Measurements from ENCODE around the gene TVP23B.
A peak's percentile ranks its signal among the peaks of the same experiment; 100 is the strongest.
"Not testable (repeated sequence)": the region's sequence is repeated elsewhere in the genome, so short reads cannot be mapped to it uniquely, and the experiment has no call there.

Gene TVP23B

DNA sequence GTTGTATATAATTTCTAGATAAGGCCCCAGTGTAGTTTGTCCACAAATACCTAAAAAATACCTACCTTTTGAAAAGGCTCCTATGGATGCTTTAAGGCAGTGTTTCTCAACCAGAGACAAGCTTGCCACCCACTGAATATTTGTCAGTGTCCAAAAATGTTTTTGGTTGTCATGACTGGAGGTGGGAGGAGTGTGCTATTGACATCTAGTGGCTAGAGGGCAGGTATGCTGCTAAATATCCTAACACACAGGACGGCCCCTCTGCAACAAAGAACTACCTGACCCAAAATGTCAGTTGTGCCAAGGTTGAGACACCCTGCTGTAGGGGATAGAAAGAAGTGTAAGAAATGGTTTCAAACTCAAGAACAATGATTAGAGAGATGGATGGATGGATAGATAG is 10.4 kb downstream of the TVP23B start:
- not testable (repeated sequence) for DNase-seq (ENCODE audit: low spot score)

DNA sequence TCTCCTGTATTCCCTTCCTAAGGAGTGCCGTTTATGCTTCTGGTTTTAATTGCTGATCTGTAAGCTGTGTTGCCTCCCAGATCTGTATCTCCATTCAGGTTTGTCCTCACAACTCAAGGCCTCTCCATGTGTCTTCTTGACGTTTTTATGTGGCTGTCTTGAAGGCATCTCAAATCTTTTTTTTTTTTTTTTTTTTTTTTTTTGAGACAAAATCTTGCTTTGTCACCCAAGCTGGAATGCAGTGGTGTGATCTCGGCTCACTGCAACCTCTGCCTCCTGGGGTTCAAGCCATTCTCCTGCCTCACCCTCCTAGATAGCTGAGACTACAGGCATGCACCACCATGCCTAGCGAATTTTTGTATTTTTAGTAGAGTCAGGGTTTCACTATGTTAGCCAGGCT is 13.9 kb downstream of the TVP23B start:
- not testable (repeated sequence) for DNase-seq (ENCODE audit: low spot score)

DNA sequence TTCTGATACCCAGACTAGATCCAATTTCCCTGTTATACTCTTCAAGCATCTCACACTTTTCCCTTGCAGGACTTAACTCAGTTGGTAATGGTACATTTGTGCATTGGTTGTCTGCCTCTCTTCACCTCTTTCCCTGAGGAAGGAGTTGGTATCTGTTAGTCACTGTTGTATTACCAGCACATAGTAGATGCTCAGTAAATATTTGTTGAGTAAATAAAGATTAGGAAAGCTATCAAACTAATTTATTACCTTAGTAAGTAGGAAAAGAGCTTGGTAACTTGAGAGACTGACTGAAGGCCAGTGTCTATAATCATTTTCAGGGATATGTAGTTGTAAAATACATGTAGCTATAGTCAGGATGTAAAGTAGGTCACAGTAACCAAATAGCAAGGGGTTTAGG is 15.9 kb downstream of the TVP23B start:
- not testable (repeated sequence) for DNase-seq (ENCODE audit: low spot score)

DNA sequence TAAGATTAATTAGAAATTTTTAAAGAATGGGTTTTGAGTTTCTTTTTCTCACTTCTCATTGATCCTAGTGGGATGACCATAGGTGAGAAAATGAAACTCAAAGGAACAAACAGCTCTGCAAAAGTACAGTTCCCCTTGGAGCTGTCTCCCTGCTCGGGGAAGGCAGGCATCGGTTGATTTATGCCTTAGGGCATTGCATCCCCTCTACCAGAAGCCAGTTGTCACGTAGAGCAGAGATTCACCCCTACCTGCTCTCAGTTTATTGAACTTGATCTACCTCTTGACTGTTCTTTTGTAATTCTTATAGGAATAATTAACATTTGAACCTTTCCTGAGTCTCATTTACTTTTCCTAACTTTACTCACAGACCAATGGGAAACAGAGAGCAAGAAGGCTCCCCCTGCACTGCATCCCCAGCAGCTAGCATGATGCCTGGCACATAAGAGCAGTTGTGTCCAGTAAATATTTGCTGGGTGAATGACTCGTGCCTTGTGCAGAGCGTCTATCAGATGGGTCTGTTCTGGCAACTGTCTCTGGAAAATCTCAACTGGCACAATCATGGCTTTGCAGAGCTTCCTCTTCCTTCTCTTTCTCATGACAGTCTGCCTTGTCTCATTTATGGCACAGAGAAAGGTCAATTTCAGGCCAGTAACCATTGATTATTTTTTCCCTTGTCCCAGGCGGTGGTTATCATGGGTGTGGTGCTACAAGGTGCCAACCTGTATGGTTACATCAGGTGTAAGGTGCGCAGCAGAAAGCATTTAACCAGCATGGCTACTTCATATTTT is 22.7 kb downstream of the TVP23B start:
- DNase-seq (ENCODE audit: low spot score), result not testable (repeated sequence)

DNA sequence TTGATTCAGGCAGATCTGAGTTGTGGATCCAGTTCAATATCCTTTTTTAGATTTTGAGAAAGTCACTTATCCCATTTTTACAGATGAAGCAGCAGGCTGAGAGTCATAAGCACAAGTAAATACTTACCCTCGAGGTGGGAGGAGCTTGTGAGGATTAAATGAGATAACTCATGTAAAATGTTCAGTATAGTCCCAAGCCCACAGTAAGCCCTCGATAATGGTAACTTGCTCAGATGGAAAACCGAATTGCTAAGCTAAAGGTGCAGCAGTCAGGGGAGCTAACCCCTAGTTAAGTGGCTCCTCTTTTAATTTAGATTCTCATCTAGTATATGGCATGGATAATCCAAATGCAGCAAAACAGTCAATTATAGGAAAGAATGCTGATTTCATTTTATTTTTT is 34.9 kb downstream of the TVP23B start:
- DNase-seq (ENCODE audit: low spot score), result not testable (repeated sequence)

DNA sequence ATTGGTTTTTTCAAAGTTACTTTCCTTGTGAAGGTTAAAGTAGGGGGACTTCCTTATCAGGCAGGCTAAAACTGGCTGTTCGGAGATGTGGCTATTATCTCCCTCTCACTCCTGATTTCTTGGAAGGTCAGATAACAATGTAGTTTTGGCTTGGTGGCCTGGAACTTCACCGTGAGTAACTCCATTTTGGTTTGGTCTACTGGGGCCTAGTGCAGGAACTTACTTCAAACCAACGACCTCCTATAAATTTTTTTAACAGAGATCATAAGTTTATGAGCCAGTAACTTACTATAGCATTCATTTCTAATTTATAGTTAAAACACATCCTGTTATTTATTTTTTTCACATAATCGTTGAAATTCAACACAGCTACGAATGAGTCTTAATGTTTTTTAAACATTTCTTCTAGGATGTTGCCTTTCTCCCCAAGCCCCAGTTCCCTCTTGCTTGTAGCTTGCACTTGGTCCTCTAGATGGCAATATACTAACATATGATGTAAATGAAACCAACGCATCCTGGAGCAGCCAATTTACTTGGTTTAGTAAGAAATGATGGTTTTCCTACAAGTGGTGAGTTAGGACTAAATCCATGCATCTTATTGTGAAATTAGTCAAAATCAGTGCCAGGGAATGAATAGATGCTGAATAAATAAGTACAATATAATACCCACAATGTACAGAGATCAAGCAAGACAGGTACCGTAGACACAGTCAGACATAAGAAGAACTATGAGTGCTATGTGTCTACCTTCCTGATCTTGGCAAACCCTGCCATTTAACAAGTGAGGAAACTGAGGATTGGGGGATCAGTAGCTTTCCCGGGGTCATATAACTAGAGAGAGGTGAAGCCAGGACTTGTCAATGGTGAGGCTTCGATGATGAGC is 35.7 kb downstream of the TVP23B start:
- DNase-seq (ENCODE audit: low spot score), result peak; percentile 56

DNA sequence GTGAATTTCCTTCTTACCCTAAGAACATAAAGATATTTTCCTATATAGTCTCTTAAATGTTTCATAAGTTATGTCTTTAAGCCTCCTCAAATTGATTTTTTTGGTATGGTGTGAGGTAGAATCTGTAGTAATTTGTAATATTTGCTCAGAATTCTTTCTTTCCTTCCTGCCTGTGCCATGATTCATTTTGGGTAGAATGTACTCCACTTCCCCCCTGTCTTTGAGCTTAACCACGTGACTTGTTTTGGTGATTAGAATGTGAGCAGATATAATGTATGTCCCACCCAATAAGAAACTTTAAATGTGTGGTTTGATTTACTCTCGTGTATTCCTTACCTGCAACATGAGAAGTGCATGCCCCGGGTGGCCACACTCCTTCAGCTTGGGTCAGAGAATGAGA is 40.4 kb downstream of the TVP23B start:
- not testable (repeated sequence) for DNase-seq (ENCODE audit: low spot score)

DNA sequence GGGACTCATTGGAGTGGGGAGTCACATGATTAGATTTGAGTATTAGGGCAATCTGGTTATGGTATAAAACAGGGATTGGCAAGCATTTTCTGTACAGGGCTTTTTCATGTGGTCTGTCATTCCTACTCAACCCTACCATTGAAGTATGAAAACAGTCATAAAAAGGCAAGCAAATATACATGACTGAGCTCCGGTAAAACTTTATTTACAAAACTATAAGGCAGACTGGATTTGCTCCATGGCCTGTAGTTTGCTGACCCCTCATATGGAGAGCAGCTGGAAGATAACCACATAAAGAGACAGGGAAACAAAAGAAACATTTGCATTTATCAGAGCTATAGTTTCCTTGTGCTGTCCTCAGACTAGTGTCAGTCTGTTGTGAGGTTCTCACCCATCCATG is 46.6 kb downstream of the TVP23B start:
- DNase-seq (ENCODE audit: low spot score), result not testable (repeated sequence)

DNA sequence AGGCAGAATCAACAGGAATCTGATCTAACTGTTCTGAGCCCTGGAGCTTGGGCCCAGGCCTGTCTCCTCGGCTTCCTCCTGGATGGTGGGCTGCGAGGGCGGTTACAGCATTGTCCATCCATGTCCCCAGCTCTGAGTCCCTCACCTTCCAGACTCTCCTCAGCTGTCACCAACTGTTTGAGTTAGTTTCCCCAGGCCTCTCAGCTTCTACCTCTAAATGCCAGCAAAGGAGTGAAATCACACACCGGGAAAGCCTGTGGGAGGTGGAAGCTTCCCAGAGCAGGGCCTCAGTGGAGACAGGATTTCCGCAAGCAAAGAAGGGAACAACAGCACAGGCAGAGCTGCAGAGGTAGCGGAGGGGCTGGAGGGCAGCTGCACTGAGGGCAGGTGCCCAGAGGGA is 67.5 kb downstream of the TVP23B start:
- DNase-seq (ENCODE audit: low spot score), result no peak

DNA sequence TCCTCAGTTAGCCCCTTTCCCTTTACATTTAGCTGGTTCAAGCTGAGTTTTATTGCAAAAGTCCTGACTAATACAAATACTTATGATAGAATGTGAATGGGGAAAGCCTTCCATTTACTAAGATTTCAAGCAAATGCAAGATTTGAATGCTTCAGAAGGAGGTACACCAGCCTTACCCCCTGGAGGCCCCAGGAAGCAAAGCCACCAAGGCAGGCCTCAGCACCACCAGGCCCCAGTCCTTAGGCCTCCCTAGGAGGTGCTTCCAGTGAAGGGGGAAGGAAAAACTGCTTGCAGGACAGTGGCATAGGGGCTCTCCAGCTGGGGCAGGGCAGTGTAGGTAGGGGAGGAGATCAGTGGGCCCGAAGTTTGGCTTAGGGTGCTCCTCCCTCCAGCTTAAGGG is 69.7 kb downstream of the TVP23B start:
- no peak for DNase-seq (ENCODE audit: low spot score)

DNA sequence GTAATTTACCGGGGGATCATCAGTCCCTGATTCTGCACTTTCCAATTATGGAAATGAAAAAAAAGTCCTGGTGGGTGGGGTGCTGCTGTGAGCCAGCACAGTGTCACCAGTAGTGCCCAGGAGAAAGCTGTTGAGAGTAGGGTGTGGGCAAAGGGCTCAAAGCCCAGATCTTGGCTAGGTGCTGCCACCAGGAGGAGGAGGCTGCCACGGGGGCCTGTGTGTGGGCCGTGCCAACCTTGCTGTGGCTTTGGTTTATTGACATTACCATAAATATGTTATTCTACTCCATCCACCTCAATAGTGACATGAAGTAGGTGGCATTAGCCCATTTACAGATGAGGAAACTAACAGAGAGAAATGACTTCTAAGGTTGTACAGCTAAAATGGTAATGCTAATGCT is 70.2 kb downstream of the TVP23B start:
- no peak for DNase-seq (ENCODE audit: low spot score)

DNA sequence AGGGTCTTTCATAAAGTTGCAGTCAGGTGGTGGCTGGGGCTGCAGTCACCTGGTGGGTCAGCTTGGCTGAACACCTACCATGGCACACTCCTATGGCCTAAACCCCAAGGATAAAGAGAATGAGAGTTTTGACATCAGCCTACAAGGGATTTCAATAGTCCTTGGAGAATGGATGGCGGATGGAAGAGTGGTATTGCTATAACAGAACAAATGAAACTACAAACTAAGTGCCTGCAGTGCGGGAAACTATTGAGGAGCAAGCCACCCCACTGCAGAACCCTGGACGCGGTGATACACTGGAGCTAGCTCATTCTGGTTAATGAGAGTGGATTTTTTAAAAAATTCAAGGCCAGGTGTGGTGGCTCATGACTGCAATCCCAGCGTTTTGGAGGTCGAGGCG is 74.0 kb downstream of the TVP23B start:
- no peak for DNase-seq (ENCODE audit: low spot score)

DNA sequence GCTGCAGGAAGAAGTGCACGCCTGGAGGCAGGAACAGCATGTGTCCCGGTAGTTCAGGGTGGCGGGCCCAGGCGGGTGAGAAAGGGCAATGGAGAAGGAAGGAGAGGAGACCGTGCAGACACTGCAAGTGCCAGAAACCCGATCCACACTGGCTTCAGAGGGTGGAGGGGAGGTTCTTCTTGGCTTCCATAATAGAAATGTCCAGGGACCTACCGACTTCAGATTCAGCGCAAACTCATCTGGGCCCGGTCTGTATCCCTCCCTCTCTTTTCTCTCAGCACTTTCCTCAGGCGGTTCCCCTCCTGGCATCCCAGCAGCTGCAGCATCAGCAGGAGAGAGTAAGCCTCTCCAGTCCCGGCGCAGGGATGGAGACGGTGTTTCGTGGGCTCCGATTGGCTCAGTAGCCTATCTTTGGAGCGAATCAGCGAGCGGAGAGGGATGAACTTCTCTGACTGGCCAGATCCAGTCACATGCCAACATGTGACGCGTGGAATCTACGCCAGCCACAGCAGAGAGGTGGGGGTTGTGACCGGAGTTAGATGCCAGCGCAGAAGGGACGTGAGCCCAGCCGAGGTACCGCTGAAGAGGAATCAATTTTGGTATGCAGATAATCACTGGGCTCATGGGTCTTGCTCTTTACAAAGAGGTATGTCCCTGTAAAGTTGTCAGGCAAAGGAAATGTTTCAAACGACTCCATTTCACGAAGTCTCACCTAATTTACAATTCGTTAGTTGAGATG is 75.0 kb downstream of the TVP23B start:
- DNase-seq (ENCODE audit: low spot score), result peak; percentile 97
